Measurements from ENCODE around the gene CACNA2D1.

GRCh38 chr7:82414389-82414788 lies 29.2 kb downstream of the CACNA2D1 start:
- TF ChIP-seq CTCF (IDR thresholded peaks at IDR 0.05) (no peak), POLR2AphosphoS5 (IDR thresholded peaks at IDR 0.05) (no peak), POLR2A (IDR thresholded peaks at IDR 0.05) (no peak), EP300 (IDR thresholded peaks at IDR 0.05) (no peak)
